ENCODE data around the gene PGM5.
"Not testable (repeated sequence)": the region's sequence is repeated elsewhere in the genome, so short reads cannot be mapped to it uniquely, and the experiment has no call there.

PGM5 gene

GRCh38 chr9:68366933-68367547 lies 10.6 kb downstream of the PGM5 start:
- H2AFZ ChIP-seq (ENCODE audit: low read depth, low read length) = 0 out of 2 replicates have a peak overlapping the region, but pooled peaks have one; percentile 39
- H3K36me3 ChIP-seq (replicated peaks; ENCODE audit: low read depth, low read length); H3K9me3 ChIP-seq (ENCODE audit: insufficient read depth, low read length); H3K4me1 ChIP-seq (ENCODE audit: low read length); H3K27ac ChIP-seq (ENCODE audit: low read length); H3K79me2 ChIP-seq (ENCODE audit: low read length); H4K20me1 ChIP-seq (ENCODE audit: insufficient read depth, low read length); H3K9ac ChIP-seq (ENCODE audit: low read length); H3K27me3 ChIP-seq (ENCODE audit: low read depth, low read length): not testable (repeated sequence)
- H3K4me3 ChIP-seq (ENCODE audit: low read length) = peak overlapping the region; percentile 44; the same call in 1 of the 2 replicates
- peak overlapping the region; percentile 58 for H3K4me2 ChIP-seq (ENCODE audit: low read length)

GRCh38 chr9:68375789-68376188 lies 19.4 kb downstream of the PGM5 start:
- not testable (repeated sequence) for H3K4me1 ChIP-seq (ENCODE audit: low read length); H3K4me2 ChIP-seq (ENCODE audit: low read length); H3K4me3 ChIP-seq (ENCODE audit: low read length); H3K27ac ChIP-seq (ENCODE audit: low read length); H3K79me2 ChIP-seq (ENCODE audit: low read length); H3K9ac ChIP-seq (ENCODE audit: low read length); H4K20me1 ChIP-seq (ENCODE audit: insufficient read depth, low read length); H2AFZ ChIP-seq (ENCODE audit: low read depth, low read length); H3K36me3 ChIP-seq (replicated peaks; ENCODE audit: low read depth, low read length); H3K9me3 ChIP-seq (ENCODE audit: insufficient read depth, low read length); H3K27me3 ChIP-seq (ENCODE audit: low read depth, low read length)

GRCh38 chr9:68377723-68378122 lies 21.3 kb downstream of the PGM5 start:
- not testable (repeated sequence) for H3K27me3 ChIP-seq (ENCODE audit: low read depth, low read length); H3K4me3 ChIP-seq (ENCODE audit: low read length); H3K4me1 ChIP-seq (ENCODE audit: low read length)

GRCh38 chr9:68383894-68384293 lies 27.5 kb downstream of the PGM5 start:
- not testable (repeated sequence) for H3K27ac ChIP-seq (ENCODE audit: low read length); H3K4me1 ChIP-seq (ENCODE audit: low read length); H2AFZ ChIP-seq (ENCODE audit: low read depth, low read length); H3K79me2 ChIP-seq (ENCODE audit: low read length); H3K27me3 ChIP-seq (ENCODE audit: low read depth, low read length); H4K20me1 ChIP-seq (ENCODE audit: insufficient read depth, low read length); H3K4me2 ChIP-seq (ENCODE audit: low read length); H3K4me3 ChIP-seq (ENCODE audit: low read length); H3K9ac ChIP-seq (ENCODE audit: low read length); H3K36me3 ChIP-seq (replicated peaks; ENCODE audit: low read depth, low read length); H3K9me3 ChIP-seq (ENCODE audit: insufficient read depth, low read length)

More at GRCh38 chr9:68377723-68378122, 21.3 kb downstream of the PGM5 start:
- not testable (repeated sequence) for H4K20me1 ChIP-seq (ENCODE audit: insufficient read depth, low read length); H2AFZ ChIP-seq (ENCODE audit: low read depth, low read length); H3K9ac ChIP-seq (ENCODE audit: low read length); H3K79me2 ChIP-seq (ENCODE audit: low read length); H3K36me3 ChIP-seq (replicated peaks; ENCODE audit: low read depth, low read length); H3K9me3 ChIP-seq (ENCODE audit: insufficient read depth, low read length)
- Histone ChIP-seq H3K27ac (ENCODE audit: low read length) (peak overlapping the region; percentile 64), H3K4me2 (ENCODE audit: low read length) (peak overlapping the region; percentile 14; the same call in 1 of the 2 replicates)

GRCh38 chr9:68389558-68389957 lies 33.1 kb downstream of the PGM5 start:
- H3K4me3 ChIP-seq (ENCODE audit: low read length); H3K79me2 ChIP-seq (ENCODE audit: low read length): not testable (repeated sequence)

GRCh38 chr9:68390737-68391136 lies 34.3 kb downstream of the PGM5 start:
- H3K4me1 ChIP-seq (ENCODE audit: low read length); H3K4me3 ChIP-seq (ENCODE audit: low read length); H2AFZ ChIP-seq (ENCODE audit: low read depth, low read length); H3K4me2 ChIP-seq (ENCODE audit: low read length); H4K20me1 ChIP-seq (ENCODE audit: insufficient read depth, low read length); H3K9me3 ChIP-seq (ENCODE audit: insufficient read depth, low read length); H3K9ac ChIP-seq (ENCODE audit: low read length); H3K36me3 ChIP-seq (replicated peaks; ENCODE audit: low read depth, low read length); H3K27ac ChIP-seq (ENCODE audit: low read length); H3K79me2 ChIP-seq (ENCODE audit: low read length); H3K27me3 ChIP-seq (ENCODE audit: low read depth, low read length): not testable (repeated sequence)

More at GRCh38 chr9:68389558-68389957, 33.1 kb downstream of the PGM5 start:
- H3K4me1 ChIP-seq (ENCODE audit: low read length); H3K9me3 ChIP-seq (ENCODE audit: insufficient read depth, low read length); H3K27ac ChIP-seq (ENCODE audit: low read length); H3K27me3 ChIP-seq (ENCODE audit: low read depth, low read length); H3K4me2 ChIP-seq (ENCODE audit: low read length); H3K9ac ChIP-seq (ENCODE audit: low read length); H3K36me3 ChIP-seq (replicated peaks; ENCODE audit: low read depth, low read length); H2AFZ ChIP-seq (ENCODE audit: low read depth, low read length); H4K20me1 ChIP-seq (ENCODE audit: insufficient read depth, low read length): not testable (repeated sequence)

- not testable (repeated sequence) for H3K27ac ChIP-seq (ENCODE audit: low read length); H3K79me2 ChIP-seq (ENCODE audit: low read length); H2AFZ ChIP-seq (ENCODE audit: low read depth, low read length); H3K9ac ChIP-seq (ENCODE audit: low read length); H3K4me1 ChIP-seq (ENCODE audit: low read length); H3K27me3 ChIP-seq (ENCODE audit: low read depth, low read length); H3K36me3 ChIP-seq (replicated peaks; ENCODE audit: low read depth, low read length); H3K4me3 ChIP-seq (ENCODE audit: low read length); H4K20me1 ChIP-seq (ENCODE audit: insufficient read depth, low read length); H3K9me3 ChIP-seq (ENCODE audit: insufficient read depth, low read length); H3K4me2 ChIP-seq (ENCODE audit: low read length)
Observed at GRCh38 chr9:68396411-68397094, 40.1 kb downstream of the PGM5 start.

- H3K79me2 ChIP-seq (ENCODE audit: low read length); H3K9me3 ChIP-seq (ENCODE audit: insufficient read depth, low read length); H3K4me3 ChIP-seq (ENCODE audit: low read length); H3K9ac ChIP-seq (ENCODE audit: low read length); H3K36me3 ChIP-seq (replicated peaks; ENCODE audit: low read depth, low read length); H2AFZ ChIP-seq (ENCODE audit: low read depth, low read length); H3K4me1 ChIP-seq (ENCODE audit: low read length); H3K27me3 ChIP-seq (ENCODE audit: low read depth, low read length); H3K27ac ChIP-seq (ENCODE audit: low read length); H3K4me2 ChIP-seq (ENCODE audit: low read length); H4K20me1 ChIP-seq (ENCODE audit: insufficient read depth, low read length): not testable (repeated sequence)
Observed at GRCh38 chr9:68397095-68397423, 40.6 kb downstream of the PGM5 start.

- not testable (repeated sequence) for H3K79me2 ChIP-seq (ENCODE audit: low read length); H4K20me1 ChIP-seq (ENCODE audit: insufficient read depth, low read length); H3K4me2 ChIP-seq (ENCODE audit: low read length); H3K9ac ChIP-seq (ENCODE audit: low read length); H2AFZ ChIP-seq (ENCODE audit: low read depth, low read length); H3K9me3 ChIP-seq (ENCODE audit: insufficient read depth, low read length); H3K27ac ChIP-seq (ENCODE audit: low read length); H3K4me1 ChIP-seq (ENCODE audit: low read length); H3K4me3 ChIP-seq (ENCODE audit: low read length); H3K36me3 ChIP-seq (replicated peaks; ENCODE audit: low read depth, low read length); H3K27me3 ChIP-seq (ENCODE audit: low read depth, low read length)
Observed at GRCh38 chr9:68397796-68398195, 41.4 kb downstream of the PGM5 start.

- not testable (repeated sequence) for H3K36me3 ChIP-seq (replicated peaks; ENCODE audit: low read depth, low read length); H2AFZ ChIP-seq (ENCODE audit: low read depth, low read length); H3K4me1 ChIP-seq (ENCODE audit: low read length); H3K27ac ChIP-seq (ENCODE audit: low read length); H3K27me3 ChIP-seq (ENCODE audit: low read depth, low read length); H4K20me1 ChIP-seq (ENCODE audit: insufficient read depth, low read length); H3K4me3 ChIP-seq (ENCODE audit: low read length); H3K4me2 ChIP-seq (ENCODE audit: low read length); H3K79me2 ChIP-seq (ENCODE audit: low read length); H3K9ac ChIP-seq (ENCODE audit: low read length); H3K9me3 ChIP-seq (ENCODE audit: insufficient read depth, low read length)
Observed at GRCh38 chr9:68398324-68398723, 41.9 kb downstream of the PGM5 start.

All from OCI-LY3 (cell line).